Caco-2 (cell line): ENCODE measurements around the gene WNT10A. TPM values are rescaled to one million over a fixed set of nuclear protein-coding genes. Genes with fewer than 3 reads are reported as not detected.

Experiments
- BruUV-seq: library from RNA; stranded (reverse); fragments of 400-500 nt; replicated peaks from 2 replicates; lab custom pipeline; 2021; lab: Mats Ljungman, UMichigan
- CTCF ChIA-PET: fragments of 300-600 bp; sonication (Branson Sonifier 250); formaldehyde crosslinking; loops from one replicate; lab custom pipeline; 2022; ENCODE audit warnings: antibody characterized with exemption; lab: Charles Lee
- POLR2A ChIA-PET: fragments of 300-600 bp; sonication (Branson Sonifier 250); formaldehyde crosslinking; loops from one replicate; lab custom pipeline; 2022; ENCODE audit warnings: antibody characterized with exemption; lab: Charles Lee
- DNase-seq, 2 experiments: peaks; one replicate each; pipeline versions ENCODE4 v3.0.0 to v3.0.0-alpha.2; 2020 to 2022
- H3K27me3 ChIP-seq: replicated peaks from 2 replicates; pipeline ENCODE4 v1.6.0; 2011; ENCODE audit warnings: low read length; ENCODE audit not compliant: control insufficient read depth, insufficient read depth
- H3K36me3 ChIP-seq: 2 replicates; pipeline ENCODE4 v1.5.1; 2011; ENCODE audit warnings: low read length; ENCODE audit not compliant: control insufficient read depth, insufficient read depth
- H3K4me1 ChIP-seq: fragments of 250-450 bp; sonication (Bioruptor Pico); 2 replicates; pipeline ENCODE4 v1.5.1; 2020; ENCODE audit warnings: mild to moderate bottlenecking
- H3K4me3 ChIP-seq: 2 replicates; pipeline ENCODE4 v1.5.1; 2011; ENCODE audit warnings: low read depth, mild to moderate bottlenecking, control low read depth, low read length
- H3K9me3 ChIP-seq: fragments of 250-450 bp; sonication (Bioruptor Pico); 2 replicates; pipeline ENCODE4 v1.5.1; 2020; ENCODE audit warnings: mild to moderate bottlenecking, moderate library complexity
- H3K27ac Mint-ChIP-seq: one replicate; pipeline ENCODE4 v1.8.0; 2022; ENCODE audit warnings: mixed read lengths; ENCODE audit not compliant: unreplicated experiment
- H3K27me3 Mint-ChIP-seq: one replicate; pipeline ENCODE4 v1.8.0; 2022; ENCODE audit warnings: mixed read lengths; ENCODE audit not compliant: insufficient read depth, unreplicated experiment
- H3K36me3 Mint-ChIP-seq: one replicate; pipeline ENCODE4 v1.8.0; 2022; ENCODE audit warnings: mild to moderate bottlenecking, mixed read lengths; ENCODE audit not compliant: insufficient read depth, unreplicated experiment
- H3K4me1 Mint-ChIP-seq: one replicate; pipeline ENCODE4 v1.8.0; 2022; ENCODE audit warnings: low read depth, mixed read lengths; ENCODE audit not compliant: unreplicated experiment
- H3K4me3 Mint-ChIP-seq: one replicate; pipeline ENCODE4 v1.8.0; 2022; ENCODE audit warnings: mild to moderate bottlenecking, moderate library complexity, mixed read lengths; ENCODE audit not compliant: unreplicated experiment
- H3K9me3 Mint-ChIP-seq: one replicate; pipeline ENCODE4 v1.8.0; 2022; ENCODE audit warnings: mixed read lengths; ENCODE audit not compliant: unreplicated experiment
- intact Hi-C: fragments of 100-400 bp; cut with micrococcal nuclease; formaldehyde crosslinking; loops from one replicate; pipeline ENCODE4 v1.10.0; 2022; ENCODE audit not compliant: unreplicated experiment
- total RNA-seq: library from RNA; stranded (reverse); gene quantifications from 2 replicates; pipeline ENCODE4 v1.2.3, GENCODE V29; 2022
- TF ChIP-seq, protein P1 (sequence below), 2 experiments: fragments of 200-600 bp in 1 of 2; IDR thresholded peaks; 1 replicate in 1 of 2; 2 replicates in 1 of 2; pipeline versions ENCODE4 v1.5.1 to v1.8.0; 2011 to 2022; ENCODE audit warnings: antibody characterized with exemption in 1 of 2, control low read depth in 1 of 2, inconsistent platforms in 1 of 2, low read depth in 1 of 2, low read length in 1 of 2, mild to moderate bottlenecking in 1 of 2, moderate library complexity in 1 of 2; ENCODE audit not compliant: insufficient read depth in 1 of 2, severe bottlenecking in 1 of 2, unreplicated experiment in 1 of 2

Gene WNT10A
- total RNA-seq, 1 experiment from 2014 or later, result 1.2 TPM

DNA sequence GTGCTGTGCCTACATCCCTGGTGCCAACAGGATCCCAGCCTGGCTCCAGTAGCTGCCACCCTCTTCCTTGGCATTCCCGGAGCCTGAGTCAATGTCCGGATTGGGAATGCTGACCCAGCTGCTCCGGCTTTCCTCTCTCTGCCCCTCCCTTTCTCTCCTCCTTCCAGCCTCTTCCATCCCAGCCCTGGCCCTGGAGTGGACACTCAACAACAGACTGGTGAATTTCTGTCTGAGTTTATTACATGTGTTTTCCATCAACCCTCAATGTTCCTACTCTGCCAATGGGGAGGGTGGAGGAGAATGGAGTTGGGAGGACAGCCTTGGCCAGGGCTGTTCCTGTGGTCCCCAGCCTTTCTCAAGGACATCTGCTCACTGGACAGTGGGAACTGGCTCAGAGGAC is 48.1 kb upstream of the WNT10A start:
- TF ChIP-seq, protein P1, sequence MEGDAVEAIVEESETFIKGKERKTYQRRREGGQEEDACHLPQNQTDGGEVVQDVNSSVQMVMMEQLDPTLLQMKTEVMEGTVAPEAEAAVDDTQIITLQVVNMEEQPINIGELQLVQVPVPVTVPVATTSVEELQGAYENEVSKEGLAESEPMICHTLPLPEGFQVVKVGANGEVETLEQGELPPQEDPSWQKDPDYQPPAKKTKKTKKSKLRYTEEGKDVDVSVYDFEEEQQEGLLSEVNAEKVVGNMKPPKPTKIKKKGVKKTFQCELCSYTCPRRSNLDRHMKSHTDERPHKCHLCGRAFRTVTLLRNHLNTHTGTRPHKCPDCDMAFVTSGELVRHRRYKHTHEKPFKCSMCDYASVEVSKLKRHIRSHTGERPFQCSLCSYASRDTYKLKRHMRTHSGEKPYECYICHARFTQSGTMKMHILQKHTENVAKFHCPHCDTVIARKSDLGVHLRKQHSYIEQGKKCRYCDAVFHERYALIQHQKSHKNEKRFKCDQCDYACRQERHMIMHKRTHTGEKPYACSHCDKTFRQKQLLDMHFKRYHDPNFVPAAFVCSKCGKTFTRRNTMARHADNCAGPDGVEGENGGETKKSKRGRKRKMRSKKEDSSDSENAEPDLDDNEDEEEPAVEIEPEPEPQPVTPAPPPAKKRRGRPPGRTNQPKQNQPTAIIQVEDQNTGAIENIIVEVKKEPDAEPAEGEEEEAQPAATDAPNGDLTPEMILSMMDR (IDR thresholded peaks at IDR 0.05; ENCODE audit: insufficient read depth in 1 of 2, low read depth in 1 of 2, low read length in 1 of 2, severe bottlenecking in 1 of 2, unreplicated experiment in 1 of 2), result no peak
- Mint-ChIP-seq H3K27me3 (peaks cover 3% of the 10 kb centered on the region), H3K4me1 (no peaks in the 10 kb centered on the region), H3K4me3 (no peak overlapping the region), H3K36me3 (no peaks in the 10 kb centered on the region), H3K27ac (no peak overlapping the region), H3K9me3 (peaks cover 2% of the 10 kb centered on the region)
- BruUV-seq, result no TSS peak
- ChIA-PET CTCF (no interaction called here), POLR2A (no interaction called here)
- no peaks in the 10 kb centered on the region for H3K36me3 ChIP-seq
- intact Hi-C loops, result no loop called here
- H3K9me3 ChIP-seq, result no peaks in the 10 kb centered on the region; the same call in 1 of the 2 replicates
- no peaks in the 10 kb centered on the region for H3K4me1 ChIP-seq
- peaks cover 1% of the 10 kb centered on the region; the same call in 1 of the 2 replicates for H3K27me3 ChIP-seq
- no peak for DNase-seq
- H3K4me3 ChIP-seq, result no peak overlapping the region

- no TSS peak for BruUV-seq
- peaks cover 3% of the 10 kb centered on the region; the same call in 1 of the 2 replicates for H3K9me3 ChIP-seq
- Mint-ChIP-seq H3K4me1 (no peaks in the 10 kb centered on the region), H3K9me3 (peaks cover 8% of the 10 kb centered on the region), H3K4me3 (no peak overlapping the region), H3K27me3 (peaks cover 9% of the 10 kb centered on the region), H3K27ac (no peak overlapping the region), H3K36me3 (no peaks in the 10 kb centered on the region)
- intact Hi-C loops, result no loop called here
- CTCF ChIA-PET, result interaction anchor here (0.8 kb wide), 1 partner anchor 14 kb away, joined by 3 read pairs; no protein-coding TSS in a partner anchor
- no peak for DNase-seq
- no peaks in the 10 kb centered on the region for H3K36me3 ChIP-seq
- H3K4me1 ChIP-seq, result no peaks in the 10 kb centered on the region
- TF ChIP-seq, protein P1 (IDR thresholded peaks at IDR 0.05; ENCODE audit: insufficient read depth in 1 of 2, low read depth in 1 of 2, low read length in 1 of 2, severe bottlenecking in 1 of 2, unreplicated experiment in 1 of 2), result no peak
- no peak overlapping the region for H3K4me3 ChIP-seq
- H3K27me3 ChIP-seq, result peaks cover 1% of the 10 kb centered on the region; the same call in 1 of the 2 replicates
- POLR2A ChIA-PET, result no interaction called here
These were observed 47.5 kb upstream of the WNT10A start for GRCh38 chr2:218833023-218833609.

DNA sequence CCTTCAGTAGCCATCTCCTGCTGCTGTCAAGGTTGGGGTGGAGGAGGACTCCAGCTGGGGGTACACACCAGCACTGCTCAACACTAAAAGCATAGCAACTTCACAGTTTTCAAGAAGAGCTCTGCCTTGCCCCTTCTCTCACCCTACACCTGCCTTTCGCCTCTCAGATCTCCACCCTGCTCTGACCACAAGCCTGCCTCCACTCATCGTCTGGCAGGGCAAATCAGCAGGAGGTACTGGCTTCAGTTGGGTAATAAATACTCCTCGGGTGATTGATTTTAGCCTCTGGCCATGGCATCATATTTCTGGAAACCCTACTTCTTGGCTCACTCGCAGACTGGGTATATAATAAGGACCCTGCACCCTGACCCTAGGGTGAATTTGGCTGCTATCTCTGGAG is 46.0 kb upstream of the WNT10A start:
- H3K4me3 ChIP-seq, result no peak overlapping the region
- BruUV-seq, result no TSS peak
- intact Hi-C loops, result no loop called here
- Mint-ChIP-seq H3K4me1 (no peaks in the 10 kb centered on the region), H3K9me3 (peaks cover 11% of the 10 kb centered on the region), H3K4me3 (no peak overlapping the region), H3K36me3 (no peaks in the 10 kb centered on the region), H3K27me3 (peaks cover 9% of the 10 kb centered on the region), H3K27ac (no peak overlapping the region)
- H3K27me3 ChIP-seq, result peaks cover 1% of the 10 kb centered on the region; the same call in 1 of the 2 replicates
- no peaks in the 10 kb centered on the region for H3K36me3 ChIP-seq
- TF ChIP-seq, protein P1 (IDR thresholded peaks at IDR 0.05; ENCODE audit: insufficient read depth in 1 of 2, low read depth in 1 of 2, low read length in 1 of 2, severe bottlenecking in 1 of 2, unreplicated experiment in 1 of 2), result no peak
- POLR2A ChIA-PET, result no interaction called here
- H3K9me3 ChIP-seq, result peaks cover 3% of the 10 kb centered on the region; the same call in 1 of the 2 replicates
- no peak for DNase-seq
- H3K4me1 ChIP-seq, result no peaks in the 10 kb centered on the region
- CTCF ChIA-PET, result no interaction called here
